T-helper 17 cell (primary cell): ENCODE results near the gene RPS6KC1. TPM values are rescaled to one million over a fixed set of nuclear protein-coding genes. Genes with fewer than 3 reads are reported as not detected.
"Not testable (repeated sequence)": the region's sequence is repeated elsewhere in the genome, so short reads cannot be mapped to it uniquely, and the experiment has no call there.

Experiments
- ATAC-seq: fragments of 150-1000 bp; cut with Tn5 transposase; 2 replicates; pipeline ENCODE4 v1.10.0; 2021; ENCODE audit warnings: mild to moderate bottlenecking, moderate library complexity
- DNase-seq, 3 donors: peaks; one replicate each; pipeline versions ENCODE4 v3.0.0 to v3.0.0-alpha.2; 2020 to 2021
- H3K9me3 ChIP-seq: one replicate; pipeline ENCODE4 v1.7.0; 2013; ENCODE audit warnings: low read length, mild to moderate bottlenecking; ENCODE audit not compliant: control insufficient read depth, poor library complexity, severe bottlenecking
- H3K27ac Mint-ChIP-seq: one replicate; pipeline ENCODE4 v1.8.0; 2022; ENCODE audit warnings: mild to moderate bottlenecking, moderate library complexity, mixed read lengths
- H3K27me3 Mint-ChIP-seq: one replicate; pipeline ENCODE4 v1.8.0; 2022; ENCODE audit warnings: mixed read lengths
- H3K36me3 Mint-ChIP-seq: one replicate; pipeline ENCODE4 v1.8.0; 2022; ENCODE audit warnings: low read depth, mixed read lengths
- H3K4me1 Mint-ChIP-seq: one replicate; pipeline ENCODE4 v1.8.0; 2022; ENCODE audit warnings: mild to moderate bottlenecking, mixed read lengths
- H3K4me3 Mint-ChIP-seq: one replicate; pipeline ENCODE4 v1.8.0; 2022; ENCODE audit warnings: mild to moderate bottlenecking, moderate library complexity, mixed read lengths
- total RNA-seq, 4 donors: library from RNA in 2 of 4; stranded (reverse) in 2 of 4; gene quantifications; one replicate each; pipeline ENCODE4 v1.2.3 and lab custom pipeline; 2022 to 2026

The RPS6KC1 gene
- total RNA-seq, 2 donors from 2014 or later, result 8.9 to 9.4 TPM

- H3K9me3 ChIP-seq, result no peaks in the 10 kb centered on the region
- Mint-ChIP-seq H3K4me3 (no peak overlapping the region), H3K27me3 (no peaks in the 10 kb centered on the region), H3K27ac (no peak overlapping the region), H3K4me1 (peaks cover 7% of the 10 kb centered on the region), H3K36me3 (peaks cover 2% of the 10 kb centered on the region)
- ATAC-seq, result no peak
- DNase-seq, result no peak
Observed at GRCh38 chr1:213123536-213123935, 72.5 kb downstream of the RPS6KC1 start.

- no peak overlapping the region for H3K4me3 Mint-ChIP-seq
- H3K27me3 Mint-ChIP-seq, result no peaks in the 10 kb centered on the region
- H3K36me3 Mint-ChIP-seq, result peaks cover 5% of the 10 kb centered on the region
- H3K27ac Mint-ChIP-seq, result no peak overlapping the region
- ATAC-seq, result no peak
- H3K4me1 Mint-ChIP-seq, result peaks cover 7% of the 10 kb centered on the region
- no peak for DNase-seq
- H3K9me3 ChIP-seq, result no peaks in the 10 kb centered on the region
Observed at GRCh38 chr1:213124590-213124989, 73.5 kb downstream of the RPS6KC1 start.

- Mint-ChIP-seq H3K4me3 (no peak overlapping the region), H3K27me3 (no peaks in the 10 kb centered on the region), H3K36me3 (peaks cover 6% of the 10 kb centered on the region), H3K4me1 (peaks cover 5% of the 10 kb centered on the region), H3K27ac (no peak overlapping the region)
- DNase-seq (no peak), ATAC-seq (no peak)
- no peaks in the 10 kb centered on the region for H3K9me3 ChIP-seq
Observed at GRCh38 chr1:213125643-213126042, 74.6 kb downstream of the RPS6KC1 start.

GRCh38 chr1:213127074-213127473 is 76.0 kb downstream of the RPS6KC1 start:
- no peak overlapping the region for H3K4me3 Mint-ChIP-seq
- H3K36me3 Mint-ChIP-seq, result peaks cover 6% of the 10 kb centered on the region
- ATAC-seq, result no peak
- no peaks in the 10 kb centered on the region for H3K27me3 Mint-ChIP-seq
- H3K27ac Mint-ChIP-seq, result no peak overlapping the region
- H3K4me1 Mint-ChIP-seq, result peaks cover 5% of the 10 kb centered on the region
- H3K9me3 ChIP-seq, result no peaks in the 10 kb centered on the region
- no peak for DNase-seq

- Mint-ChIP-seq H3K4me3 (no peak overlapping the region), H3K4me1 (peaks cover 7% of the 10 kb centered on the region), H3K27me3 (no peaks in the 10 kb centered on the region), H3K36me3 (peaks cover 7% of the 10 kb centered on the region), H3K27ac (no peak overlapping the region)
- ATAC-seq, result no peak
- no peaks in the 10 kb centered on the region for H3K9me3 ChIP-seq
- DNase-seq, result no peak
Observed at GRCh38 chr1:213131851-213132655, 81.0 kb downstream of the RPS6KC1 start.

- no peaks in the 10 kb centered on the region for H3K9me3 ChIP-seq
- DNase-seq (no peak), ATAC-seq (no peak)
- Mint-ChIP-seq H3K4me3 (no peak overlapping the region), H3K27ac (no peak overlapping the region), H3K36me3 (peaks cover 5% of the 10 kb centered on the region), H3K27me3 (no peaks in the 10 kb centered on the region), H3K4me1 (peaks cover 12% of the 10 kb centered on the region)
Observed at GRCh38 chr1:213135572-213135971, 84.5 kb downstream of the RPS6KC1 start.

GRCh38 chr1:213136190-213136917 is 85.3 kb downstream of the RPS6KC1 start:
- H3K9me3 ChIP-seq, result no peaks in the 10 kb centered on the region
- Mint-ChIP-seq H3K36me3 (peaks cover 5% of the 10 kb centered on the region), H3K27ac (no peak overlapping the region), H3K4me1 (peaks cover 12% of the 10 kb centered on the region), H3K4me3 (no peak overlapping the region), H3K27me3 (no peaks in the 10 kb centered on the region)
- DNase-seq (no peak), ATAC-seq (no peak)

GRCh38 chr1:213138391-213138790 is 87.3 kb downstream of the RPS6KC1 start:
- ATAC-seq, result no peak
- Mint-ChIP-seq H3K4me3 (no peak overlapping the region), H3K36me3 (peaks cover 5% of the 10 kb centered on the region), H3K27me3 (no peaks in the 10 kb centered on the region), H3K4me1 (peaks cover 15% of the 10 kb centered on the region), H3K27ac (no peak overlapping the region)
- H3K9me3 ChIP-seq, result no peaks in the 10 kb centered on the region
- no peak for DNase-seq

- H3K27ac Mint-ChIP-seq, result no peak overlapping the region
- H3K4me1 Mint-ChIP-seq, result peaks cover 15% of the 10 kb centered on the region
- no peaks in the 10 kb centered on the region for H3K9me3 ChIP-seq
- H3K4me3 Mint-ChIP-seq, result no peak overlapping the region
- DNase-seq (no peak), ATAC-seq (no peak)
- no peaks in the 10 kb centered on the region for H3K27me3 Mint-ChIP-seq
- H3K36me3 Mint-ChIP-seq, result peaks cover 5% of the 10 kb centered on the region
Observed at GRCh38 chr1:213138892-213139291, 87.9 kb downstream of the RPS6KC1 start.

GRCh38 chr1:213148905-213149304 is 97.9 kb downstream of the RPS6KC1 start:
- Mint-ChIP-seq H3K27me3 (no peaks in the 10 kb centered on the region), H3K27ac (no peak overlapping the region), H3K36me3 (peaks cover 6% of the 10 kb centered on the region), H3K4me3 (no peak overlapping the region), H3K4me1 (no peaks in the 10 kb centered on the region)
- H3K9me3 ChIP-seq, result no peaks in the 10 kb centered on the region
- no peak for DNase-seq
- ATAC-seq, result no peak

GRCh38 chr1:213150090-213150489 is 99.0 kb downstream of the RPS6KC1 start:
- not testable (repeated sequence) for H3K27me3 Mint-ChIP-seq, H3K36me3 Mint-ChIP-seq, H3K4me1 Mint-ChIP-seq, H3K4me3 Mint-ChIP-seq, H3K27ac Mint-ChIP-seq, DNase-seq, ATAC-seq, H3K9me3 ChIP-seq

GRCh38 chr1:213154056-213154685 is 103.1 kb downstream of the RPS6KC1 start:
- Mint-ChIP-seq H3K27ac (no peak overlapping the region), H3K36me3 (peaks cover 2% of the 10 kb centered on the region), H3K27me3 (no peaks in the 10 kb centered on the region), H3K4me1 (no peaks in the 10 kb centered on the region), H3K4me3 (no peak overlapping the region)
- DNase-seq (no peak), ATAC-seq (no peak)
- no peaks in the 10 kb centered on the region for H3K9me3 ChIP-seq

GRCh38 chr1:213159376-213159775 is 108.3 kb downstream of the RPS6KC1 start:
- ATAC-seq (no peak), DNase-seq (no peak)

More at GRCh38 chr1:213159376-213159775, 108.3 kb downstream of the RPS6KC1 start:
- H3K4me3 Mint-ChIP-seq, result no peak overlapping the region
- H3K9me3 ChIP-seq, result no peaks in the 10 kb centered on the region
- H3K27ac Mint-ChIP-seq, result no peak overlapping the region
- peaks cover 5% of the 10 kb centered on the region for H3K4me1 Mint-ChIP-seq
- H3K36me3 Mint-ChIP-seq, result peaks cover 2% of the 10 kb centered on the region
- no peaks in the 10 kb centered on the region for H3K27me3 Mint-ChIP-seq
